Superior temporal gyrus (tissue), 1 donor: ENCODE data around the gene DBN1.
"Not testable (repeated sequence)": the region's sequence is repeated elsewhere in the genome, so short reads cannot be mapped to it uniquely, and the experiment has no call there.

Source experiments
- DNase-seq: peaks from one replicate; pipeline ENCODE4 v3.0.0-alpha.2; 2016; ENCODE audit errors: extremely low spot score

The DBN1 gene

DNA sequence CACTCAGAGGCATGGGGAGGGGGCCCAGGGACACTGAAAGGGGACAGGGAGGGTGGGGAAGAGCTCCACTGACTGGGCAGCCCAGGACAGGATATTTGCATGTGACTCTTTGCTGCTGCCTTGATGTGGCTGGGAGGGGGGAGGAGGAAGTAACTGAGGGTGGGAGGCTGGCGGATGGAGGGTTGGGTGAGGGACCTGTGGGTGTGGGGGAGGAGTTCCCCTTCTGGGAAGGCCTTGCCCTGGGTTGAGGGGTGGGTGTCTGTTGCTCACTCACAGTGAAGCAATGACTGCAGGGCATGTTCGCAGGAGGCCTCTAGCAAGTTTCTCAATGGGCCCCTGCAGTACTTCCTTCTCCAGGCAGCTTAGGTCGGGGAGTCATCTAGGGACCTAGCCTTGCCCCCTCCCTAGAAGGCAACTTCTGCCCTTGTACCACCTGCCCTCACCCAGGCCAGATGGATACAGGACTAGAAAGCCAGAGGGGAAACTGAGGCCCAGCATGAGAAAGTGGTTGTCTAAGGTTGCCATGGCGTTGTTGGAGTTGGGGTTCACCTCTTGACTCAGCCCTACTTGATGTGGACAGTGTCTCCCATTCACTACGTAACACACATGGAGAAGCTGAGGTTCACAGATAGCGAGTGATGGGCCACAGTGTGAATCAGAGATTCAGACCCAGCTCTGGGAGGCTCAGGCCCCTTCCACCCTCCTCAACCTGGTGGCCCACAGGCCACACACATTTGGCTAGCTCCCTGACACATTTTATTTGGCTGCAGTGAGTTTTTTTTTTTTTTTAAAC, 44.0 kb downstream of the DBN1 start:
- no peak for DNase-seq

DNA sequence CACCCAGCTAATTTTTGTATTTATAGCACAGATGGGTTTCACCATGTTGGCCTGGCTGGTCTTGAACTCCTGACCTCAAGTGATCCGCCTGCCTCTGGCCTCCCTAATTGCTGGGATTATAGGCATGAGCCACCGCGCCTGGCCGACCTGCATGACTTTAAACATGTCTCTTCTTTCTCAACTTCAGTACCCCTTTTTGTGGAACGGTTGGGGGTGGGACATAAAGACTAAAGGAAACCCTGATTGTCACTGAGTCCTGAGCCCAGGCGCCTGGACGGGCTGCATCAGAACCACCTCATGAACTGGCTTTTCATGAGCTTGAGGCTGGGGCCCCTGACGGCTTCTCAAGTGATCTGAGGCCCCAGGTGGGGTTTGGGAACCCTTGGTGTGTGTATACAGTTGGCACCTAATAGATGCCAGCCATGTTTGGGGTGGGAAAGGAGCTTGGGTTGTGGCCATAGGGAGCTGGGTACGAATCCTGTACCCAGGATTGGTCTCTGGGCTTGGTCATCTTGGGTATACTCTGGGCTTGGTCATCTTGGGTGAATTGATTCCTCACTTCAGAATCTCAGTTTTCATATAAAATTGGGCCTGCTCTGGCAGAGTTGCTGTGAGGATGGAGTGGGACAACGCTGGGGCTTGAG, 44.7 kb downstream of the DBN1 start:
- no peak for DNase-seq

- DNase-seq, result no peak
Observed at GRCh38 chr5:177427919-177428573, 45.4 kb downstream of the DBN1 start.

GRCh38 chr5:177427211-177427822, 46.1 kb downstream of the DBN1 start:
- peak; percentile 14 for DNase-seq

GRCh38 chr5:177426566-177427210, 46.7 kb downstream of the DBN1 start, which contains the start of gene GRK6:
Gene GRK6, plus strand, starts transcription at chr5:177426676. Its CDS starts 170 bp downstream, at chr5:177426846.
- DNase-seq, result no peak

- peak; percentile 100 for DNase-seq
Observed at GRCh38 chr5:177425801-177426565, 47.5 kb downstream of the DBN1 start.

DNA sequence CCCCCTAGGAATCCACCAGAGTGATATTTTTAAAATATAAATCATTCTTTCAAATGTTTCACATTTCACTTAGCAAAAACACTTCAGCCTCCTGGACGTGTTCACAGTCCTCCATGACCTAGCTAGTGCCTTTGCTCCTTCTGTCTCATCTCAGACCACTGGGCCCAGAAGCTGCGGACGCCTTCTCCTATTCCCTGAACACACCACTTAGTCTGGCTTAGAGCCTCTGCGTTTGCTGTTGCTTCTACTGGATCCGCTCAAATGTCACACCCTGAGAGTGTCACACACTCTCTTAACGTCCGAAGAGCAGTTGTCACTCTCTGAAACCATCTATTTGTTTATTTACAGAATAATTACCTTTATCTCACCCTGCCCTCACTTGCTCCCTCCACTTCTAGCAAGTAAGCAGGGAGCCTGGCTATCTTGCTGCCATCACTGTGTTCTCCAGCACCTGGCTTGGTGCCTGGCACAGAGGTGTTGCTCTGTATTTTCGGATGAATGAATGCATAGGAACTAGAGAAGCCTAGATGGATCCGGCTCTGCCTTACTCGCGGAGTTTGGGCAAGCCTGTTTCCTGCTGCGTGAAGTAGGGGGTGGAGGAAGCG, 48.1 kb downstream of the DBN1 start:
- DNase-seq, result no peak

DNA sequence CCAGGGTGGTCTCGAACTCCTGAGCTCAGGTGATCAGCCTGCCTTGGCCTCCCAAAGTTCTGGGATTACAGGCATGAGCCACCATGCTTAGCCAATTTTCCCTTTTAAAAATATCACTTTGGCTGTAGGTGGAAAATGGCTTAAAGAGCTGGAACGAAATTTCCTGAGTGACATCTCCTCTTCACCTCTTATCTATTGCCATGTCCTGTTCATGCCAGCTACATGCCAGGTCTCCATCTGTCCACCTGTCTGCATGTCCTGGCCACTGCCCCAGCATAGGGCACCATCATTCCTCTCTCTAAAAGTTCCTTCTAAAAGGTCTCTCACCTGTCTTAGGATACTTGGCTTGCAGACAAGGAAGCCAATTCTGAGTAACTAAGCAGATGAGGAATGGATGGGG, 49.8 kb downstream of the DBN1 start:
- DNase-seq, result no peak

DNA sequence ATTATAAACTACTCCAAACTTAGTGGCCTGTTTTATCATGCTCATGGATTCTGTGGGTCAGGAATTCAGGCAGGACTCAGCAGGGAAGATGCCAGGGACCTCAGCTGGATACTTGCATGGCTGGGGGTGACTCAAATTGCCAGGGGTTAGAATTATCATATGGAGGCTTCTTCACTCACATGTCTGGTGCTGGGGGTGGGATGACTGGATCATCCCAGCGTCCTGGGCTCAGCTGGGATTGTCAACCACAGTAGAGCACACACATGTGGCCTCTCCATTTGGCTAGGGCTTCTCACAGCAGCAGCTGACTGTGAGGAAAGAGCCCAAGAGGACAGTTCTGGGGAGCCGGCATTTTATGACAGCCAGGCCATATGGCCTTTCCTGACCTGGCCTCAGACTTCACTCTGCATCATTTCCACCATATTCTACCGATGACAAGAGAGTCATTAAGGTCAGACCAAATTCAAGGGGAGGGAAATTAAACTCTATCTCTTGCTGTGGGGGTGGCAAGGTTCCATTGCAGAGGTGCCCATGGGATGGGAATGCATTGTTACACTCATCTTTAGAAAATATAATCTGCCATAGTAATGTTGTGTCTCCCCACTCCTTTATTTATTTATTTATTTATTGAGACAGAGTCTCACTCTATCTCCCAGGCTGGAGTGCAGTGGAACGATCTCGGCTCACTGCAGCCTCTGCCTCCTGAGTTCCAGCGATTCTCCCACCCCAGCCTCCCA, 52.2 kb downstream of the DBN1 start:
- DNase-seq, result no peak

GRCh38 chr5:177420472-177420871, 53.0 kb downstream of the DBN1 start:
- not testable (repeated sequence) for DNase-seq

- DNase-seq, result no peak
Observed at GRCh38 chr5:177419046-177419445, 54.4 kb downstream of the DBN1 start.

- not testable (repeated sequence) for DNase-seq
Observed at GRCh38 chr5:177417081-177417480, 56.4 kb downstream of the DBN1 start.

DNA sequence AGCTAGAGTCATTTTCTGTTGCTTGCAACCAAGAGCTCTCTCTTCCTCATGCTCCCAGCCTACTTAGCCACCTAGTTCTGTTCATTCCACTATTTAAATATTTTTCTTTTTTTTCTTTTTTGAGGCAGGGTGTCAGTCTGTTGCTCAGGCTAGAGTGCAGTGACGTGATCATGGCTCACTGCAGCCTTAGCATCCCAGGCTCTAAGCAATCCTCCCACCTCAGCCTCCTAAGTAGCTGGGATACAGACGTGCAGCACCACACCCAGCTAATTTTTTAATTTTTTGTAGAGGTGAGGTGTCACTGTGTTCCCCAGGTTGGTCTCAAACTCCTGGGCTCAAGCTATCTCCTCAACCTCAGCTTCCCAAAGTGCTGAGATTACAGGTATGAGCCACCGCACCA, 59.0 kb downstream of the DBN1 start:
- no peak for DNase-seq

GRCh38 chr5:177412603-177413233, 60.7 kb downstream of the DBN1 start:
- no peak for DNase-seq

DNA sequence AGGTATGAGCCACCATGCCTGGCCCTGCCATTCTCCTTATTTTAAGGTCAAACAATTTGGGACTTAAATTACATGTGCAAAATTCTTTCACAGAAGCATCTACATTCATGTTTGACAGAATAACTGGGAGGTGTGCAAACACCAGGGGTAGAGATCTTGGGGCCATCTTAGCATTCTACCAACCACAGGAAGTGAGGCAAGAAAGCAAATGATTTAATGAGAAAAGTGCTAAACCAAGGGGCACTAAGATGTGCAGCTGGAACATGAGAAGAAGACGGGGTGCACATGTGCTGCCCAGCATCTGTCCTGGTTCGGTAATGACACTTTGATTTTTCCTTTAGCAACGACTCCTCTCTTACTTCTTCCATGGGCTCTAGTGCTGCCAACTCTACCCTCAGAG, 62.9 kb downstream of the DBN1 start:
- no peak for DNase-seq

DNA sequence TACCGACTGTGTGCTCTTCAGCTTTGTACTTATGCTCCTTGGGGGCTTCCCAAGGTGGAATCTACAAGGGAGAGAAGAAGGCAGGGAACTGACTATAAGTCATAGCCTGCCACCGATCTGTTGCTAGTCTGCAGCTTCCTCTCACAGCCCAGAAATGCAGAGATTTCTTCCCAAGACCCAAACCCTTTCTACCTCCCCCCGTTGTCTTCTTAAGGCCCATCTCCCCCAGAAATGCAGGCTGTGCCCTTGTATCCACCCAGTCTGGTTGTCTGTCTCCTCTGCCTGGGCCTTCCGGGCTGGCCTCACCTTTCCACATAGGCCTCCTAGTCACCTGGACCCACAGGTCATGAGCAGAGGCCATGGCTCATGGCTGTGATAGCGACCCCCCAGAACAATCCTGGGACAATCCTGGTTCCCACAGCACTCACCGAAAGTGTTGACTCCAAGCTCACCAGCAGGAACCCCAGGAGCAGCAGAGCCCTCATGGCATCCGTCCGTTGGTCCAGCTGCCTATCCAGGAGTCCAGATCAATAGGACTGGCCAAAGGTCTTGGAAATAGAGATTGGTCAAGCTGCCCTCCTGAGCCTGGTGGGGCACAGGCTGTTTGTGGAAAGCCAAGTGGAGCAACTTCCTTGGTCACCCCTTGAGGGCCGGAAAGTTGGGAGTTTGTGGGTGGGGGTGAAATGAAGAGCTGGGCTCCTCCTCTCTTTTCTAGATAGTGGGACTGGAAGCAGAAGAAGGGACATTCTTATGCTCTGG, 64.2 kb downstream of the DBN1 start, which contains the start of gene F12:
F12 (minus strand) TSS at position 522 of the 759 bp plus-strand sequence; CDS start at position 485, 37 bp downstream.
- no peak for DNase-seq
